GM20000 (cell line): ENCODE results near the gene ERAS.

Experiments used
- DNase-seq: peaks from one replicate; pipeline ENCODE4 v3.0.0; 2012; ENCODE audit warnings: low spot score
- TF ChIP-seq, protein P1 (sequence below): IDR thresholded peaks from 2 replicates; pipeline ENCODE4 v1.5.1; 2012; ENCODE audit warnings: mild to moderate bottlenecking, control low read depth; ENCODE audit errors: extremely low read depth, missing control alignments

ERAS gene

DNA sequence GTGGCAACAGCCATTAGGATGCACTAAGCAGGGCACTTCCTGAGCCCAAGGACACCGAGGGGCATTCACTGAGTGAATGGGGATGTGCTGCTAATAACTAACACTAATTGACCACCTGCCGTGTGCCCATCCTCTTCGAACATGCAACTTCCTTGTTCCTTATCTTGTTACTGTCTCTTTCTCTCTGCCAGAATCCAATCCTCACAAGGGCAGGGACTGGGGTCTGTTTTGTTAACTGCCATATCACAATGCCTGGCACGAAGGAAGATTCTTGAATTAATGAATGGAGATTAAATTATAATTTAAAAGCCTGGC, 1.3 kb downstream of the ERAS start:
- TF ChIP-seq, protein P1, sequence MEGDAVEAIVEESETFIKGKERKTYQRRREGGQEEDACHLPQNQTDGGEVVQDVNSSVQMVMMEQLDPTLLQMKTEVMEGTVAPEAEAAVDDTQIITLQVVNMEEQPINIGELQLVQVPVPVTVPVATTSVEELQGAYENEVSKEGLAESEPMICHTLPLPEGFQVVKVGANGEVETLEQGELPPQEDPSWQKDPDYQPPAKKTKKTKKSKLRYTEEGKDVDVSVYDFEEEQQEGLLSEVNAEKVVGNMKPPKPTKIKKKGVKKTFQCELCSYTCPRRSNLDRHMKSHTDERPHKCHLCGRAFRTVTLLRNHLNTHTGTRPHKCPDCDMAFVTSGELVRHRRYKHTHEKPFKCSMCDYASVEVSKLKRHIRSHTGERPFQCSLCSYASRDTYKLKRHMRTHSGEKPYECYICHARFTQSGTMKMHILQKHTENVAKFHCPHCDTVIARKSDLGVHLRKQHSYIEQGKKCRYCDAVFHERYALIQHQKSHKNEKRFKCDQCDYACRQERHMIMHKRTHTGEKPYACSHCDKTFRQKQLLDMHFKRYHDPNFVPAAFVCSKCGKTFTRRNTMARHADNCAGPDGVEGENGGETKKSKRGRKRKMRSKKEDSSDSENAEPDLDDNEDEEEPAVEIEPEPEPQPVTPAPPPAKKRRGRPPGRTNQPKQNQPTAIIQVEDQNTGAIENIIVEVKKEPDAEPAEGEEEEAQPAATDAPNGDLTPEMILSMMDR = no peak
- no peak for DNase-seq

GRCh38 chrX:48829016-48829735, 2.9 kb downstream of the ERAS start:
- TF ChIP-seq, protein P1 = no peak
- no peak for DNase-seq

GRCh38 chrX:48831136-48831908, 5.0 kb downstream of the ERAS start:
- TF ChIP-seq, protein P1 = no peak
- DNase-seq = peak; percentile 10

GRCh38 chrX:48831909-48832291, 5.6 kb downstream of the ERAS start:
- TF ChIP-seq, protein P1 = no peak

GRCh38 chrX:48833542-48834138, 7.3 kb downstream of the ERAS start:
- TF ChIP-seq, protein P1 = no peak

More at GRCh38 chrX:48831909-48832291, 5.6 kb downstream of the ERAS start:
- peak; percentile 6 for DNase-seq

DNA sequence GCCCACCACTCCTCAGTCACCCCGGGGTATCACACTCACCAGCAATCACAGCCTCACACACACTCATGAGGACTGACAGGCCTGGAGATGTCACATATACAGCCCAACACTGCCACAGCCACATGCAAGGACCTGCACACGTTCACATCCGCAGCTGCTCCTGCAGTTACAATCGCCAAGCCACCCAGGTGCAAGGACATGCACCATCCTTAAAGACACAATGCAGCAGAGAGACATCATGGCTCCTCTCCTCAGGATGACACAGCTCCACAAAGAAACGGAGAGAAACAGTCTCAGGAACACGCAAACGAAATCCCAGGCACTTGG, 8.0 kb downstream of the ERAS start:
- DNase-seq = peak; percentile 9
- TF ChIP-seq, protein P1 = no peak

More at GRCh38 chrX:48833542-48834138, 7.3 kb downstream of the ERAS start:
- peak; percentile 23 for DNase-seq
